ENCODE measurements around the gene PTCRA. TPM values are rescaled to one million over a fixed set of nuclear protein-coding genes. Genes with fewer than 3 reads are reported as not detected.

PTCRA gene
- total and polyA plus RNA-seq, 2 experiments from 2014 or later, result not detected

DNA sequence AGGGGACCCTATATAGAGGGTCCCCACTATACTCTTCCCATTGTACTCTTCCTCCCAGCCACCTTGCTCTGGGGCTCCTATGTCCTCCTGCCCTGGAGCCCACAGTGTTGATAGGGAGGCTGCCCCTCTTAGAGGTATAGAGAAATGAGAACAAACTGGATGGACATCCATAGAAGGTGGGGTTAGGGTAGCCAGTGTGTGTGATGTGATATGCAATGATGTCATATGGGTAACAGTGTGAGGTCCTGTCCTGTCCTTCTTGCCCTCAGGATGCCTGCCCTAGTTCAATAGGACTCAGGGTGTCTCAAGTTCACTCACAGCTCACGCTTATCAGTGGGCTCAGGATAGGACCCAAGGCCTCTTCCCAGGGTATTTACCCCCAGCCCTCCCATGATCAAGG, 435 bp downstream of the PTCRA start:
- Histone ChIP-seq H3K4me2 (ENCODE audit: unreplicated experiment) (no peak overlapping the region), H3K27me3 (replicated peaks; ENCODE audit: insufficient read depth) (no peaks in the 10 kb centered on the region), H3K9ac (no peak overlapping the region), H2AFZ (no peak overlapping the region), H3K36me3 (ENCODE audit: low read depth) (no peaks in the 10 kb centered on the region), H3F3A (ENCODE audit: insufficient read depth) (no peaks in the 10 kb centered on the region), H3K9me3 (ENCODE audit: low read depth) (no peaks in the 10 kb centered on the region), H3K4me3 (no peak overlapping the region), H3K4me1 (ENCODE audit: insufficient read depth) (peaks cover 2% of the 10 kb centered on the region; the same call in 1 of the 2 replicates), H4K20me1 (ENCODE audit: insufficient read depth) (no peaks in the 10 kb centered on the region), H3K79me2 (ENCODE audit: insufficient read depth) (no peaks in the 10 kb centered on the region), H3K27ac (no peak overlapping the region), H3K9me2 (ENCODE audit: insufficient read depth) (no peaks in the 10 kb centered on the region)
- no peak for TF ChIP-seq EZH2phosphoT487 (IDR thresholded peaks at IDR 0.05; ENCODE audit: insufficient read depth, low read depth)
- TF ChIP-seq EZH2 (IDR thresholded peaks at IDR 0.05; ENCODE audit: insufficient read depth, poor library complexity, severe bottlenecking), result no peak
- 50% methylated on average over 1 of the region's 1 CpG for WGBS, 2 experiments (ENCODE audit: low coverage in 1 of 2, low lambda C conversion rate in 2 of 2, missing lambda C conversion rate in 2 of 2)
- in situ Hi-C loops (cut with MboI), result no loop called here
- DNase-seq, result no peak

DNA sequence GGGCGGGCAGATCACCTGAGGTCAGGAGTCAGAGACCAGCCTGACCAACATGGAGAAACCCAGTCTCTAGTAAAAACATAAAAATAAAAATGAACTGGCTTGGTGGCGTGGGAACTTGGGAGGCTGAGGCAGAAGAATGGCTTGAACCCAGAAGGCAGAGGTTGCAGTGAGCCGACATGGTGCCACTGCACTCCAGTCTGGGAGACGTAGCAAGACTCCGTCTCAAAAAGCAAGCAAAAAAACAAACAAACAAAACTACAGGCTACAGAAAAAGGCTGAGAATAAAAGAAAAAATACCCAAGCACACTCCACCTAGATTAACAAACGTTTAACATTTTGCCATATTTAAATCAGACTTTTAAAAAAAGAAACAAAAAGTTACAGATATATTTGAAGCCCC, 5.9 kb downstream of the PTCRA start:
- no peak overlapping the region for H2AFZ ChIP-seq
- no peak for TF ChIP-seq EZH2phosphoT487 (IDR thresholded peaks at IDR 0.05; ENCODE audit: insufficient read depth, low read depth)
- TF ChIP-seq EZH2 (IDR thresholded peaks at IDR 0.05; ENCODE audit: insufficient read depth, poor library complexity, severe bottlenecking), result no peak
- WGBS, 2 experiments (ENCODE audit: low coverage in 1 of 2, low lambda C conversion rate in 2 of 2, missing lambda C conversion rate in 2 of 2), result 58 to 61% methylated on average over 6 of the region's 6 CpGs

GRCh38 chr6:42923666-42924065, 7.8 kb downstream of the PTCRA start:
- no peaks in the 10 kb centered on the region for H4K20me1 ChIP-seq (ENCODE audit: insufficient read depth)
- no peak overlapping the region for H3K9ac ChIP-seq
- no peak overlapping the region for H3K4me2 ChIP-seq (ENCODE audit: unreplicated experiment)
- TF ChIP-seq EZH2 (IDR thresholded peaks at IDR 0.05; ENCODE audit: insufficient read depth, poor library complexity, severe bottlenecking) (no peak), EZH2phosphoT487 (IDR thresholded peaks at IDR 0.05; ENCODE audit: insufficient read depth, low read depth) (no peak)
- DNase-seq, result peak; percentile 12
- H3K4me3 ChIP-seq, result no peak overlapping the region
- no peaks in the 10 kb centered on the region for H3K9me2 ChIP-seq (ENCODE audit: insufficient read depth)
- H3F3A ChIP-seq (ENCODE audit: insufficient read depth), result peaks cover 6% of the 10 kb centered on the region; the same call in 1 of the 2 replicates
- H3K27me3 ChIP-seq (replicated peaks; ENCODE audit: insufficient read depth), result no peaks in the 10 kb centered on the region
- H3K9me3 ChIP-seq (ENCODE audit: low read depth), result no peaks in the 10 kb centered on the region
- WGBS, 2 experiments (ENCODE audit: low coverage in 1 of 2, low lambda C conversion rate in 2 of 2, missing lambda C conversion rate in 2 of 2), result 82 to 87% methylated on average over 2 of the region's 2 CpGs
- H3K36me3 ChIP-seq (ENCODE audit: low read depth), result no peaks in the 10 kb centered on the region
- no peak overlapping the region for H3K27ac ChIP-seq
- in situ Hi-C loops (cut with MboI), result no loop called here
- H2AFZ ChIP-seq, result no peak overlapping the region
- peaks cover 6% of the 10 kb centered on the region for H3K4me1 ChIP-seq (ENCODE audit: insufficient read depth)
- no peaks in the 10 kb centered on the region for H3K79me2 ChIP-seq (ENCODE audit: insufficient read depth)

More for the DNA sequence above, 5.9 kb downstream of the PTCRA start:
- Histone ChIP-seq H3K36me3 (ENCODE audit: low read depth) (no peaks in the 10 kb centered on the region), H4K20me1 (ENCODE audit: insufficient read depth) (no peaks in the 10 kb centered on the region), H3K9me3 (ENCODE audit: low read depth) (no peaks in the 10 kb centered on the region), H3K4me1 (ENCODE audit: insufficient read depth) (peaks cover 2% of the 10 kb centered on the region; the same call in 1 of the 2 replicates), H3F3A (ENCODE audit: insufficient read depth) (no peaks in the 10 kb centered on the region), H3K4me2 (ENCODE audit: unreplicated experiment) (no peak overlapping the region), H3K4me3 (no peak overlapping the region), H3K9ac (no peak overlapping the region), H3K79me2 (ENCODE audit: insufficient read depth) (no peaks in the 10 kb centered on the region), H3K9me2 (ENCODE audit: insufficient read depth) (no peaks in the 10 kb centered on the region), H3K27me3 (replicated peaks; ENCODE audit: insufficient read depth) (no peaks in the 10 kb centered on the region), H3K27ac (no peak overlapping the region)
- in situ Hi-C loops (cut with MboI), result no loop called here
- DNase-seq, result no peak

DNA sequence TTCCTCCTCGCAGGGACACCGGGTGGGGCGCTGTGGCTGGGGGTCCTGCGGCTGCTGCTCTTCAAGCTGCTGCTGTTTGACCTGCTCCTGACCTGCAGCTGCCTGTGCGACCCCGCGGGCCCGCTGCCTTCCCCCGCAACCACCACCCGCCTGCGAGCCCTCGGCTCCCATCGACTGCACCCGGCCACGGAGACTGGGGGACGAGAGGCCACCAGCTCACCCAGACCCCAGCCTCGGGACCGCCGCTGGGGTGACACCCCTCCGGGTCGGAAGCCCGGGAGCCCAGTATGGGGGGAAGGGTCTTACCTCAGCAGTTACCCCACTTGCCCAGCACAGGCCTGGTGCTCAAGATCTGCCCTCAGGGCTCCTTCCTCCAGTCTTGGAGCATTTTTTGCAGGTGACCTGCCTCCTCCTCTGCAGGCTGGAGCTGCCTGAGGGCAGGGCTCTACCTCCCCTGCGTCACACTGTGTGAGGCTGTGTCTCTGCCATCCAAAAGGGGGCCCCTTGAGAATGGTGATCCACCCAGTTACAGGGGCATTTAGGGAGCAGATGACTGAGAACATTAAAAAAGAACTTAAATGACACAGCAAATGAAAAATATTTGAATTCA, 9.5 kb downstream of the PTCRA start:
- Histone ChIP-seq H3K9me3 (ENCODE audit: low read depth) (no peaks in the 10 kb centered on the region), H4K20me1 (ENCODE audit: insufficient read depth) (no peaks in the 10 kb centered on the region), H3K9me2 (ENCODE audit: insufficient read depth) (no peaks in the 10 kb centered on the region), H3K27ac (no peak overlapping the region), H3K4me2 (ENCODE audit: unreplicated experiment) (no peak overlapping the region), H3K79me2 (ENCODE audit: insufficient read depth) (peaks cover 2% of the 10 kb centered on the region), H3K4me1 (ENCODE audit: insufficient read depth) (peaks cover 5% of the 10 kb centered on the region), H3K4me3 (no peak overlapping the region), H3F3A (ENCODE audit: insufficient read depth) (peaks cover 16% of the 10 kb centered on the region), H3K27me3 (replicated peaks; ENCODE audit: insufficient read depth) (no peaks in the 10 kb centered on the region), H3K9ac (no peak overlapping the region), H3K36me3 (ENCODE audit: low read depth) (no peaks in the 10 kb centered on the region), H2AFZ (no peak overlapping the region)
- in situ Hi-C loops (cut with MboI), result no loop called here
- 38 to 50% methylated on average over 2 to 15 of the region's 23 CpGs for WGBS, 2 experiments (ENCODE audit: low coverage in 1 of 2, low lambda C conversion rate in 2 of 2, missing lambda C conversion rate in 2 of 2)
- no peak for TF ChIP-seq EZH2phosphoT487 (IDR thresholded peaks at IDR 0.05; ENCODE audit: insufficient read depth, low read depth)
- no peak for TF ChIP-seq EZH2 (IDR thresholded peaks at IDR 0.05; ENCODE audit: insufficient read depth, poor library complexity, severe bottlenecking)
- DNase-seq, result no peak

Measured in GM23248 (cell line).